RWPE2 (cell line): ENCODE results near the gene KLRC2.

Experiments used
- ATAC-seq: fragments of 200-7000 bp; cut with Tn5 transposase; 3 replicates; pipeline ENCODE4 v1.9.1; 2021; ENCODE audit warnings: low read depth
- DNase-seq: peaks from one replicate; pipeline ENCODE4 v3.0.0-alpha.2; 2020; ENCODE audit warnings: low spot score
- H3K27ac ChIP-seq: fragments of 450-650 bp; 2 replicates; pipeline ENCODE4 v1.5.1; 2017; ENCODE audit warnings: mild to moderate bottlenecking; ENCODE audit not compliant: poor library complexity, severe bottlenecking
- H3K27me3 ChIP-seq: fragments of 250-450 bp; sonication (Bioruptor Pico); 2 replicates; pipeline ENCODE4 v1.5.1; 2021; ENCODE audit warnings: mild to moderate bottlenecking, moderate library complexity; ENCODE audit not compliant: insufficient read depth, poor library complexity, severe bottlenecking
- H3K36me3 ChIP-seq: fragments of 250-450 bp; sonication (Bioruptor Pico); 2 replicates; pipeline ENCODE4 v1.5.1; 2020; ENCODE audit warnings: low read depth, mild to moderate bottlenecking, moderate library complexity
- H3K4me1 ChIP-seq: fragments of 250-450 bp; sonication (Bioruptor Pico); 2 replicates; pipeline ENCODE4 v1.5.1; 2021; ENCODE audit warnings: mild to moderate bottlenecking, moderate library complexity; ENCODE audit not compliant: insufficient read depth, poor library complexity, severe bottlenecking
- H3K4me3 ChIP-seq: fragments of 250-450 bp; sonication (Bioruptor Pico); 2 replicates; pipeline ENCODE4 v1.5.1; 2021; ENCODE audit warnings: mild to moderate bottlenecking, moderate library complexity; ENCODE audit not compliant: severe bottlenecking
- H3K9me3 ChIP-seq: fragments of 250-450 bp; sonication (Bioruptor Pico); 2 replicates; pipeline ENCODE4 v1.5.1; 2021; ENCODE audit warnings: mild to moderate bottlenecking, moderate library complexity; ENCODE audit not compliant: severe bottlenecking
- CTCF ChIP-seq: fragments of 450-650 bp; IDR thresholded peaks from one replicate; pipeline ENCODE4 v1.5.1; 2017; ENCODE audit warnings: mild to moderate bottlenecking, moderate library complexity; ENCODE audit not compliant: poor library complexity, severe bottlenecking

KLRC2 gene

DNA sequence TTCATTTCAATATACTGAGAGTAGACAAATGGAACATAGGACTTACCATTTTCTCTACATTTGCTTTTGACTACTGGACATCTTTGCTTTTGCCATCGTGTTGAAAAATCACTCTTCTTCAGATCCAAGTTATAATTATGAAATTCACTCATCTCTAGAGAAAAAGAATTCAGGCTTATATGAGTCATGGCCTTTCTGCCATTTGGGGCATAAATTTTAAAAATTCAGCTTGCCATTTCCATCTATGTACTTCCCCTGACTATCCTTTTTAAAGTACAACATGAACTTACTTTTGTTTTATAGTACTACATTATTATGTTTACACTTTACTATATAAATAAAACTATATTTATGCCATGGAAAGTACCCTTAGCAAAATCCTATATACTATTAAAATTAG lies 49.0 kb downstream of the KLRC2 start:
- no peak for TF ChIP-seq CTCF
- Histone ChIP-seq H3K4me1 (peaks cover 11% of the 10 kb centered on the region), H3K9me3 (no peaks in the 10 kb centered on the region), H3K27ac (no peak overlapping the region), H3K36me3 (no peaks in the 10 kb centered on the region), H3K4me3 (no peak overlapping the region), H3K27me3 (no peaks in the 10 kb centered on the region)
- ATAC-seq = no peak
- DNase-seq = no peak

GRCh38 chr12:10385166-10385613 lies 50.6 kb downstream of the KLRC2 start:
- Histone ChIP-seq H3K9me3 (no peaks in the 10 kb centered on the region), H3K27ac (peak overlapping the region; percentile 40), H3K4me1 (peaks cover 3% of the 10 kb centered on the region), H3K36me3 (no peaks in the 10 kb centered on the region), H3K27me3 (no peaks in the 10 kb centered on the region), H3K4me3 (no peak overlapping the region)
- TF ChIP-seq CTCF = no peak
- ATAC-seq (peak; percentile 80), DNase-seq (no peak)

DNA sequence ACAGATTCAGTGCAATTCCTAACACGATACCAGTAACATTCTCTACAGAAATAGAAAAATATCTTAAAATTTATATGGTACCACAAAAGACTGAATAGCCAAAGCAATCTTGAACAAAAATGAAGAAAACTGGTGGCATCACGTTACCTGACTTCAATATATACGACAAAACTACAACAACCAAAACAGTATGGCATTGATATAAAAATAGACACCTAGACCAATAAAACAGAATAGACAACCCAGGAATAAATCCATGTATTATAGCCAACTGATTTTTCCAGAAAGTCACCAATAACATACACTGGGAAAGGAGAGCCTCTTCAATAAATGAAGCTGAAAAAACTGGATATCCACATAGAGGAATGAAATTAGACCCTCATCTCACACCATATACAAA lies 51.6 kb downstream of the KLRC2 start:
- no peak overlapping the region for H3K27ac ChIP-seq
- H3K27me3 ChIP-seq = no peaks in the 10 kb centered on the region
- TF ChIP-seq CTCF = no peak
- peaks cover 3% of the 10 kb centered on the region for H3K4me1 ChIP-seq
- no peaks in the 10 kb centered on the region for H3K36me3 ChIP-seq
- ATAC-seq (no peak), DNase-seq (no peak)
- no peak overlapping the region for H3K4me3 ChIP-seq
- H3K9me3 ChIP-seq = no peaks in the 10 kb centered on the region

- Histone ChIP-seq H3K9me3 (no peaks in the 10 kb centered on the region), H3K36me3 (no peaks in the 10 kb centered on the region), H3K27ac (no peak overlapping the region), H3K27me3 (no peaks in the 10 kb centered on the region), H3K4me3 (no peak overlapping the region), H3K4me1 (peaks cover 3% of the 10 kb centered on the region)
- DNase-seq (no peak), ATAC-seq (no peak)
- no peak for TF ChIP-seq CTCF
These were observed 53.7 kb downstream of the KLRC2 start for GRCh38 chr12:10381928-10382628.
